Dendritic cell treated with granulocyte-macrophage colony-stimulating factor and Interleukin-4, amounts not matched to agents 40 ng/mL and 50 ng/mL, for 4 days (primary cell): ENCODE results near the gene PTPN11.
"Not testable (repeated sequence)": the region's sequence is repeated elsewhere in the genome, so short reads cannot be mapped to it uniquely, and the experiment has no call there.

ENCODE experiments used
- H3K27ac Mint-ChIP-seq: one replicate; pipeline ENCODE4 v1.8.0; 2022; ENCODE audit warnings: mild to moderate bottlenecking, mixed read lengths
- H3K27me3 Mint-ChIP-seq: one replicate; pipeline ENCODE4 v1.8.0; 2022; ENCODE audit warnings: mild to moderate bottlenecking, mixed read lengths
- H3K36me3 Mint-ChIP-seq: one replicate; pipeline ENCODE4 v1.8.0; 2022; ENCODE audit warnings: low read depth, mixed read lengths
- H3K4me1 Mint-ChIP-seq: one replicate; pipeline ENCODE4 v1.8.0; 2022; ENCODE audit warnings: low read depth, mixed read lengths
- H3K4me3 Mint-ChIP-seq: one replicate; pipeline ENCODE4 v1.8.0; 2022; ENCODE audit warnings: mild to moderate bottlenecking, moderate library complexity, mixed read lengths
- H3K9me3 Mint-ChIP-seq: one replicate; pipeline ENCODE4 v1.8.0; 2022; ENCODE audit warnings: mixed read lengths
- intact Hi-C: fragments of 100-400 bp; cut with micrococcal nuclease; formaldehyde crosslinking; loops from one replicate; pipeline ENCODE4 v1.15.0; 2022

The PTPN11 gene

GRCh38 chr12:112450725-112451124 is 32.0 kb downstream of the PTPN11 start:
- intact Hi-C loops = no loop called here
- Mint-ChIP-seq H3K27me3 (no peaks in the 10 kb centered on the region), H3K4me1 (no peaks in the 10 kb centered on the region), H3K27ac (no peak overlapping the region), H3K4me3 (no peak overlapping the region), H3K36me3 (peaks cover 90% of the 10 kb centered on the region), H3K9me3 (no peaks in the 10 kb centered on the region)

- intact Hi-C loops = no loop called here
Measured at GRCh38 chr12:112456029-112456428, 37.3 kb downstream of the PTPN11 start.

GRCh38 chr12:112457142-112457541 is 38.4 kb downstream of the PTPN11 start:
- intact Hi-C loops, H3K27me3 Mint-ChIP-seq, H3K27ac Mint-ChIP-seq, H3K9me3 Mint-ChIP-seq, H3K4me1 Mint-ChIP-seq, H3K4me3 Mint-ChIP-seq: not testable (repeated sequence)
- peaks cover 95% of the 10 kb centered on the region for H3K36me3 Mint-ChIP-seq

More at GRCh38 chr12:112456029-112456428, 37.3 kb downstream of the PTPN11 start:
- Mint-ChIP-seq H3K4me3 (no peak overlapping the region), H3K27ac (no peak overlapping the region), H3K9me3 (no peaks in the 10 kb centered on the region), H3K27me3 (no peaks in the 10 kb centered on the region), H3K36me3 (peaks cover 89% of the 10 kb centered on the region), H3K4me1 (no peaks in the 10 kb centered on the region)

- H3K36me3 Mint-ChIP-seq = peaks cover 85% of the 10 kb centered on the region
- H3K27me3 Mint-ChIP-seq = no peaks in the 10 kb centered on the region
- no peak overlapping the region for H3K27ac Mint-ChIP-seq
- H3K4me3 Mint-ChIP-seq = no peak overlapping the region
- no peaks in the 10 kb centered on the region for H3K9me3 Mint-ChIP-seq
- intact Hi-C loops = no loop called here
- H3K4me1 Mint-ChIP-seq = no peaks in the 10 kb centered on the region
Measured at GRCh38 chr12:112458330-112458729, 39.6 kb downstream of the PTPN11 start.

- Mint-ChIP-seq H3K9me3 (no peaks in the 10 kb centered on the region), H3K27me3 (no peaks in the 10 kb centered on the region), H3K27ac (no peak overlapping the region), H3K4me1 (no peaks in the 10 kb centered on the region), H3K36me3 (peaks cover 81% of the 10 kb centered on the region), H3K4me3 (no peak overlapping the region)
- intact Hi-C loops = no loop called here
Measured at GRCh38 chr12:112458751-112459150, 40.0 kb downstream of the PTPN11 start.

GRCh38 chr12:112463478-112463877 is 44.7 kb downstream of the PTPN11 start:
- Mint-ChIP-seq H3K4me1 (no peaks in the 10 kb centered on the region), H3K4me3 (no peak overlapping the region), H3K27me3 (no peaks in the 10 kb centered on the region), H3K36me3 (peaks cover 74% of the 10 kb centered on the region), H3K27ac (no peak overlapping the region), H3K9me3 (no peaks in the 10 kb centered on the region)
- intact Hi-C loops = no loop called here

GRCh38 chr12:112464605-112465004 is 45.9 kb downstream of the PTPN11 start:
- no peak overlapping the region for H3K27ac Mint-ChIP-seq
- intact Hi-C loops = no loop called here
- H3K36me3 Mint-ChIP-seq = peaks cover 72% of the 10 kb centered on the region
- no peaks in the 10 kb centered on the region for H3K27me3 Mint-ChIP-seq
- no peaks in the 10 kb centered on the region for H3K9me3 Mint-ChIP-seq
- no peaks in the 10 kb centered on the region for H3K4me1 Mint-ChIP-seq
- H3K4me3 Mint-ChIP-seq = no peak overlapping the region

GRCh38 chr12:112466011-112466422 is 47.3 kb downstream of the PTPN11 start:
- Mint-ChIP-seq H3K4me1 (no peaks in the 10 kb centered on the region), H3K27ac (no peak overlapping the region), H3K4me3 (no peak overlapping the region), H3K36me3 (peaks cover 72% of the 10 kb centered on the region), H3K9me3 (no peaks in the 10 kb centered on the region), H3K27me3 (no peaks in the 10 kb centered on the region)
- intact Hi-C loops = no loop called here

GRCh38 chr12:112466835-112467234 is 48.1 kb downstream of the PTPN11 start:
- Mint-ChIP-seq H3K36me3 (peaks cover 71% of the 10 kb centered on the region), H3K9me3 (no peaks in the 10 kb centered on the region), H3K27me3 (no peaks in the 10 kb centered on the region), H3K4me1 (no peaks in the 10 kb centered on the region), H3K4me3 (no peak overlapping the region), H3K27ac (no peak overlapping the region)
- intact Hi-C loops = no loop called here

GRCh38 chr12:112468046-112468445 is 49.3 kb downstream of the PTPN11 start:
- Mint-ChIP-seq H3K27me3 (no peaks in the 10 kb centered on the region), H3K27ac (no peak overlapping the region), H3K4me3 (no peak overlapping the region), H3K36me3 (peaks cover 79% of the 10 kb centered on the region), H3K9me3 (no peaks in the 10 kb centered on the region), H3K4me1 (no peaks in the 10 kb centered on the region)
- intact Hi-C loops = no loop called here

GRCh38 chr12:112473056-112473455 is 54.3 kb downstream of the PTPN11 start:
- H3K27me3 Mint-ChIP-seq = no peaks in the 10 kb centered on the region
- no peaks in the 10 kb centered on the region for H3K9me3 Mint-ChIP-seq
- peaks cover 85% of the 10 kb centered on the region for H3K36me3 Mint-ChIP-seq
- intact Hi-C loops = no loop called here
- no peak overlapping the region for H3K4me3 Mint-ChIP-seq
- H3K27ac Mint-ChIP-seq = no peak overlapping the region
- H3K4me1 Mint-ChIP-seq = no peaks in the 10 kb centered on the region

- H3K27ac Mint-ChIP-seq = no peak overlapping the region
- no peak overlapping the region for H3K4me3 Mint-ChIP-seq
- no peaks in the 10 kb centered on the region for H3K4me1 Mint-ChIP-seq
- no peaks in the 10 kb centered on the region for H3K9me3 Mint-ChIP-seq
- peaks cover 95% of the 10 kb centered on the region for H3K36me3 Mint-ChIP-seq
- intact Hi-C loops = no loop called here
- no peaks in the 10 kb centered on the region for H3K27me3 Mint-ChIP-seq
Measured at GRCh38 chr12:112479413-112479812, 60.7 kb downstream of the PTPN11 start.

GRCh38 chr12:112480931-112481330 is 62.2 kb downstream of the PTPN11 start:
- Mint-ChIP-seq H3K27ac (no peak overlapping the region), H3K36me3 (peaks cover 98% of the 10 kb centered on the region), H3K4me1 (no peaks in the 10 kb centered on the region), H3K9me3 (no peaks in the 10 kb centered on the region), H3K4me3 (no peak overlapping the region), H3K27me3 (no peaks in the 10 kb centered on the region)
- intact Hi-C loops = no loop called here

- Mint-ChIP-seq H3K27me3 (no peaks in the 10 kb centered on the region), H3K4me1 (no peaks in the 10 kb centered on the region), H3K4me3 (no peak overlapping the region), H3K9me3 (no peaks in the 10 kb centered on the region), H3K27ac (no peak overlapping the region), H3K36me3 (peaks cover 97% of the 10 kb centered on the region)
- intact Hi-C loops = no loop called here
Measured at GRCh38 chr12:112482733-112483132, 64.0 kb downstream of the PTPN11 start.

GRCh38 chr12:112486361-112486760 is 67.6 kb downstream of the PTPN11 start:
- Mint-ChIP-seq H3K27ac (no peak overlapping the region), H3K4me3 (no peak overlapping the region), H3K27me3 (no peaks in the 10 kb centered on the region), H3K9me3 (no peaks in the 10 kb centered on the region), H3K4me1 (no peaks in the 10 kb centered on the region), H3K36me3 (peaks cover 97% of the 10 kb centered on the region)
- intact Hi-C loops = no loop called here
